ENCODE results near the gene EPS15. TPM values are rescaled to one million over a fixed set of nuclear protein-coding genes. Genes with fewer than 3 reads are reported as not detected.

The EPS15 gene
- total RNA-seq, 1 donor from 2014 or later: 139 TPM

- DNase-seq: no peak
- Mint-ChIP-seq H3K27me3 (ENCODE audit: unreplicated experiment) (peaks cover 4% of the 10 kb centered on the region), H3K4me3 (ENCODE audit: unreplicated experiment) (no peak overlapping the region), H3K36me3 (ENCODE audit: unreplicated experiment) (no peaks in the 10 kb centered on the region), H3K27ac (ENCODE audit: unreplicated experiment) (no peak overlapping the region), H3K9me3 (ENCODE audit: unreplicated experiment) (no peaks in the 10 kb centered on the region), H3K4me1 (ENCODE audit: low read depth, unreplicated experiment) (no peaks in the 10 kb centered on the region)
- no peak for TF ChIP-seq CTCF (IDR thresholded peaks at IDR 0.05; ENCODE audit: partially characterized antibody, unreplicated experiment)
These were observed 40.0 kb upstream of the EPS15 start for GRCh38 chr1:51559064-51559500.

- no peak for DNase-seq
- Mint-ChIP-seq H3K9me3 (ENCODE audit: unreplicated experiment) (no peaks in the 10 kb centered on the region), H3K27me3 (ENCODE audit: unreplicated experiment) (peaks cover 4% of the 10 kb centered on the region), H3K4me1 (ENCODE audit: low read depth, unreplicated experiment) (no peaks in the 10 kb centered on the region), H3K36me3 (ENCODE audit: unreplicated experiment) (no peaks in the 10 kb centered on the region), H3K4me3 (ENCODE audit: unreplicated experiment) (no peak overlapping the region), H3K27ac (ENCODE audit: unreplicated experiment) (no peak overlapping the region)
- no peak for TF ChIP-seq CTCF (IDR thresholded peaks at IDR 0.05; ENCODE audit: partially characterized antibody, unreplicated experiment)
These were observed 39.4 kb upstream of the EPS15 start for GRCh38 chr1:51558375-51558924.

- H3K4me1 Mint-ChIP-seq (ENCODE audit: low read depth, unreplicated experiment): no peaks in the 10 kb centered on the region
- DNase-seq: no peak
- no peaks in the 10 kb centered on the region for H3K9me3 Mint-ChIP-seq (ENCODE audit: unreplicated experiment)
- H3K4me3 Mint-ChIP-seq (ENCODE audit: unreplicated experiment): no peak overlapping the region
- H3K27me3 Mint-ChIP-seq (ENCODE audit: unreplicated experiment): peaks cover 4% of the 10 kb centered on the region
- no peak for TF ChIP-seq CTCF (IDR thresholded peaks at IDR 0.05; ENCODE audit: partially characterized antibody, unreplicated experiment)
- no peak overlapping the region for H3K27ac Mint-ChIP-seq (ENCODE audit: unreplicated experiment)
- H3K36me3 Mint-ChIP-seq (ENCODE audit: unreplicated experiment): no peaks in the 10 kb centered on the region
These were observed 38.1 kb upstream of the EPS15 start for GRCh38 chr1:51557168-51557567.

- Mint-ChIP-seq H3K4me3 (ENCODE audit: unreplicated experiment) (no peak overlapping the region), H3K27ac (ENCODE audit: unreplicated experiment) (no peak overlapping the region), H3K36me3 (ENCODE audit: unreplicated experiment) (no peaks in the 10 kb centered on the region), H3K4me1 (ENCODE audit: low read depth, unreplicated experiment) (no peaks in the 10 kb centered on the region), H3K27me3 (ENCODE audit: unreplicated experiment) (peaks cover 4% of the 10 kb centered on the region), H3K9me3 (ENCODE audit: unreplicated experiment) (no peaks in the 10 kb centered on the region)
- no peak for TF ChIP-seq CTCF (IDR thresholded peaks at IDR 0.05; ENCODE audit: partially characterized antibody, unreplicated experiment)
- no peak for DNase-seq
These were observed 37.0 kb upstream of the EPS15 start for GRCh38 chr1:51555866-51556619.

- Mint-ChIP-seq H3K9me3 (ENCODE audit: unreplicated experiment) (no peaks in the 10 kb centered on the region), H3K36me3 (ENCODE audit: unreplicated experiment) (no peaks in the 10 kb centered on the region), H3K4me1 (ENCODE audit: low read depth, unreplicated experiment) (no peaks in the 10 kb centered on the region), H3K4me3 (ENCODE audit: unreplicated experiment) (no peak overlapping the region), H3K27ac (ENCODE audit: unreplicated experiment) (no peak overlapping the region), H3K27me3 (ENCODE audit: unreplicated experiment) (peaks cover 4% of the 10 kb centered on the region)
- no peak for TF ChIP-seq CTCF (IDR thresholded peaks at IDR 0.05; ENCODE audit: partially characterized antibody, unreplicated experiment)
- no peak for DNase-seq
These were observed 34.8 kb upstream of the EPS15 start for GRCh38 chr1:51553911-51554310.

All from glutamatergic neuron (in vitro differentiated cells).